Suprapubic skin (tissue), 3 donors: ENCODE measurements around the gene CCDC9B.

Source experiments
- CTCF ChIP-seq, 2 donors: fragments of 200-600 bp in 1 of 2; fragments of 450-650 bp in 1 of 2; sonication (generic) in 1 of 2; IDR thresholded peaks; one replicate each; pipeline ENCODE4 v1.5.1; 2016 to 2019; ENCODE audit warnings: antibody characterized with exemption in 2 of 2, mild to moderate bottlenecking in 1 of 2, moderate library complexity in 1 of 2
- POLR2AphosphoS5 ChIP-seq, 3 donors: sonication (generic); formaldehyde crosslinking; IDR thresholded peaks; one replicate each; pipeline ENCODE4 v1.6.1; 2017; ENCODE audit warnings: antibody characterized with exemption in 3 of 3

- TF ChIP-seq POLR2AphosphoS5 (IDR thresholded peaks at IDR 0.05): no peak
- TF ChIP-seq CTCF (IDR thresholded peaks at IDR 0.05): no peak
Observed at GRCh38 chr15:40345225-40345866, 4.6 kb upstream of the CCDC9B start.
